Transverse colon (tissue), 4 donors: ENCODE results near the gene IDH3B. TPM values are rescaled to one million over a fixed set of nuclear protein-coding genes. Genes with fewer than 3 reads are reported as not detected.

Experiments used
- DNase-seq: peaks from one replicate; pipeline ENCODE4 v3.0.0-alpha.2; 2019
- H3K27ac ChIP-seq, 4 donors: fragments of 200-600 bp; sonication (generic); 2 replicates each; pipeline ENCODE4 v1.5.1; 2016 to 2018; ENCODE audit warnings: inconsistent platforms in 4 of 4
- H3K27me3 ChIP-seq: fragments of 200-600 bp; sonication (generic); 2 replicates; pipeline ENCODE4 v1.5.1; 2017; ENCODE audit warnings: inconsistent platforms
- H3K36me3 ChIP-seq, 4 donors: fragments of 200-600 bp; sonication (generic); 2 replicates each; pipeline ENCODE4 v1.5.1; 2017 to 2019; ENCODE audit warnings: inconsistent platforms in 4 of 4
- H3K4me1 ChIP-seq, 4 donors: fragments of 200-600 bp; sonication (generic); 2 replicates each; pipeline ENCODE4 v1.5.1; 2017 to 2020; ENCODE audit warnings: inconsistent platforms in 4 of 4
- H3K4me3 ChIP-seq, 4 donors: fragments of 200-600 bp; sonication (generic); 1 replicate in 1 of 4; 2 replicates in 3 of 4; pipeline versions ENCODE4 v1.5.1 to v1.6.1; 2017 to 2019; ENCODE audit warnings: inconsistent platforms in 4 of 4
- H3K9me3 ChIP-seq, 2 donors: fragments of 200-600 bp; sonication (generic); 2 replicates each; pipeline ENCODE4 v1.5.1; 2017 to 2019; ENCODE audit warnings: inconsistent platforms in 2 of 2
- EP300 ChIP-seq: sonication (generic); formaldehyde crosslinking; IDR thresholded peaks from one replicate; pipeline ENCODE4 v1.6.1; 2017; ENCODE audit warnings: antibody characterized with exemption, low read depth
- POLR2A ChIP-seq: fragments of 450-650 bp; IDR thresholded peaks from one replicate; pipeline ENCODE4 v1.6.1; 2016; ENCODE audit warnings: antibody characterized with exemption, mild to moderate bottlenecking, moderate library complexity
- POLR2AphosphoS5 ChIP-seq, 3 donors: sonication (generic); formaldehyde crosslinking; IDR thresholded peaks; one replicate each; pipeline ENCODE4 v1.6.1; 2016; ENCODE audit warnings: antibody characterized with exemption in 3 of 3
- WGBS, 2 donors: methylation state at CpG; one replicate each; pipeline ENCODE4 v1.1.5; 2018; ENCODE audit warnings: low coverage in 1 of 2; 5-methylcytosine and 5-hydroxymethylcytosine counted together
- in situ Hi-C, 4 donors: fragments of 200-750 bp; cut with MboI; loops; one replicate each; pipeline versions ENCODE4 v1.15.0 to v1.15.1; 2017; ENCODE audit warnings: low sequenced_read_pairs in 3 of 4, low pct_ligation_motif_present in 1 of 4, low pct_unique_long_range_greater_than_20kb in 1 of 4
- intact Hi-C: fragments of 100-400 bp; cut with DNase I; formaldehyde crosslinking; loops from one replicate; pipeline ENCODE4 v1.15.1; 2023; ENCODE audit warnings: low total_unique reads
- total RNA-seq, 4 donors: library from RNA; depleted of rRNA; stranded (reverse); fragments of >200 nt; gene quantifications; one replicate each; pipeline ENCODE4 v1.1.0, GENCODE V29; 2016
- TF ChIP-seq, protein P1 (sequence below), 5 experiments: fragments of 200-600 bp in 3 of 5; fragments of 450-650 bp in 2 of 5; sonication (generic) in 3 of 5; IDR thresholded peaks; 1 replicate in 2 of 5; 2 replicates in 3 of 5; pipeline ENCODE4 v1.5.1; 2016 to 2017; ENCODE audit warnings: antibody characterized with exemption in 5 of 5, inconsistent platforms in 3 of 5, mild to moderate bottlenecking in 2 of 5, moderate library complexity in 1 of 5

Gene IDH3B
- total RNA-seq, 4 donors from 2014 or later, result 71.8 to 152 (median 106) TPM

DNA sequence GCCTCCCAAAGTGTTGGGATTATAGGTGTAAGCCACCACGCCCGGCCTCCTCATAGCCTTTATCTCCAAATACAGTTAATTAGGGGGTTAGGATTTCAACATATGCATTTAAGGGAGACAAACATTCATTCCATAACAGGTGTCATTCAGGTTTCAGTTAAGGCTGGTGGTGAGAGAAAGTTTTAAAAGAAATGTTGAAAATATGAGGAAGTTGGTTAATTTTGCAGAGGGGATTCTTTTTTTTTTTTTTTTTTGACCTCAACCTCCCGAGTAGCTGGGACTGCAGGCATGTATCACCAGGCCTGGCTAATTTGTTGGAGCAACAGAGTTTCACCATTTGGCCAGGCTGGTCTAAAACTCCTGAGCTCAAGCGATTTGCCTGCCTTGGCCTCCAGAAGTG, 16.0 kb upstream of the IDH3B start:
- Histone ChIP-seq H3K36me3 (no peaks in the 10 kb centered on the region), H3K4me1 (no peaks in the 10 kb centered on the region), H3K9me3 (no peaks in the 10 kb centered on the region), H3K27ac (no peak overlapping the region), H3K4me3 (no peak overlapping the region), H3K27me3 (peaks cover 2% of the 10 kb centered on the region)
- no peak for TF ChIP-seq POLR2AphosphoS5 (IDR thresholded peaks at IDR 0.05)
- TF ChIP-seq, protein P1, sequence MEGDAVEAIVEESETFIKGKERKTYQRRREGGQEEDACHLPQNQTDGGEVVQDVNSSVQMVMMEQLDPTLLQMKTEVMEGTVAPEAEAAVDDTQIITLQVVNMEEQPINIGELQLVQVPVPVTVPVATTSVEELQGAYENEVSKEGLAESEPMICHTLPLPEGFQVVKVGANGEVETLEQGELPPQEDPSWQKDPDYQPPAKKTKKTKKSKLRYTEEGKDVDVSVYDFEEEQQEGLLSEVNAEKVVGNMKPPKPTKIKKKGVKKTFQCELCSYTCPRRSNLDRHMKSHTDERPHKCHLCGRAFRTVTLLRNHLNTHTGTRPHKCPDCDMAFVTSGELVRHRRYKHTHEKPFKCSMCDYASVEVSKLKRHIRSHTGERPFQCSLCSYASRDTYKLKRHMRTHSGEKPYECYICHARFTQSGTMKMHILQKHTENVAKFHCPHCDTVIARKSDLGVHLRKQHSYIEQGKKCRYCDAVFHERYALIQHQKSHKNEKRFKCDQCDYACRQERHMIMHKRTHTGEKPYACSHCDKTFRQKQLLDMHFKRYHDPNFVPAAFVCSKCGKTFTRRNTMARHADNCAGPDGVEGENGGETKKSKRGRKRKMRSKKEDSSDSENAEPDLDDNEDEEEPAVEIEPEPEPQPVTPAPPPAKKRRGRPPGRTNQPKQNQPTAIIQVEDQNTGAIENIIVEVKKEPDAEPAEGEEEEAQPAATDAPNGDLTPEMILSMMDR (IDR thresholded peaks at IDR 0.05), result no peak
- WGBS, 2 donors, result 80 to 86% methylated on average over 2 to 4 of the region's 4 CpGs
- intact Hi-C loops (no loop called here), in situ Hi-C loops (no loop called here)
- DNase-seq, result no peak

DNA sequence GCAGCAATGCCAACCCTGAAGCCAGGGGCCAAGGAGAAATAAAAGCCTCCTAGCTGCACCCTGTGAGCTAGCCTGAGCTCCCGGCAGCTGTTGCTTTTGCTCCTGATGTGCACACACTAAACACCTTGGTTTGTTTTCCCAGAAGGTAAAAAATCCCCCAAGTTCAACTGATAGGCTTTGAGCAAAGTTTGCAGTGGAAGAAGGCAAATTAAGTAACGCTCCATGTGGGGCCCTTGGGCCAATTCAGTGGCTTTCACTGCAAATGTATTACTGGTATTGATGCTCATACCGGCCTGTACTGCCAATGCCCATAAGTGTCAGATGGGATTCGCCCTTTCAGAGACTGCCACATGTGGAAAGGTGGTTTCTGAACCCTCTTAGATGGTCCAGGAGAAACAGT, 9.4 kb upstream of the IDH3B start:
- in situ Hi-C loops (no loop called here), intact Hi-C loops (no loop called here)
- H3K36me3 ChIP-seq, result no peaks in the 10 kb centered on the region
- no peak for DNase-seq
- H3K27ac ChIP-seq, result no peak overlapping the region
- 80 to 93% methylated on average over 1 to 4 of the region's 4 CpGs for WGBS, 2 donors
- no peaks in the 10 kb centered on the region for H3K9me3 ChIP-seq
- no peaks in the 10 kb centered on the region for H3K4me1 ChIP-seq
- no peak overlapping the region for H3K4me3 ChIP-seq
- TF ChIP-seq POLR2AphosphoS5 (IDR thresholded peaks at IDR 0.05) (no peak), POLR2A (no peak), EP300 (no peak)
- TF ChIP-seq, protein P1 (IDR thresholded peaks at IDR 0.05), result no peak
- peaks cover 5% of the 10 kb centered on the region for H3K27me3 ChIP-seq

DNA sequence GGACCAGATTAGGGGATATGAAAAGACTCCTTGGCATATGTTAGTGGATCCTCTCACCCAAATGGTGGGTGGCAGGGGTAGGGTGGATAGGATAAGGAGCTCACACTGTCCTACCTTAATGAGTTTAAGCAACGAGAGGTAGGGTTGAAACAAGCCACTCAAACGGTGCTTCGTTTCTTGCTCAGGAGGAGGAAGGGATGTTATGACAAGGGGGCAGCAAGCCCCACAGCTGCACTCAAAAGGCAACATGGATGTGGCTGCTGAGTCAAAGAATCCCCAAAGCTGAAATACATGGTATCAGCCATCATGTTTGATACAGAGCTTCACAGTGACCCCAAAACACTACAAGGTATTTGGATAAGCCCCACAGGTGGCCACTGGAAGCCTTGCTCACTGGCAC, 8.4 kb upstream of the IDH3B start:
- no peaks in the 10 kb centered on the region for H3K4me1 ChIP-seq
- no peak overlapping the region for H3K4me3 ChIP-seq
- H3K9me3 ChIP-seq, result no peaks in the 10 kb centered on the region
- H3K27me3 ChIP-seq, result peaks cover 5% of the 10 kb centered on the region
- no peak overlapping the region for H3K27ac ChIP-seq
- no peak for DNase-seq
- no peaks in the 10 kb centered on the region for H3K36me3 ChIP-seq
- no peak for TF ChIP-seq POLR2AphosphoS5 (IDR thresholded peaks at IDR 0.05)
- TF ChIP-seq, protein P1 (IDR thresholded peaks at IDR 0.05), result no peak
- no peak for TF ChIP-seq POLR2A
- no peak for TF ChIP-seq EP300
- in situ Hi-C loops (no loop called here), intact Hi-C loops (no loop called here)
- WGBS, 2 donors, result 68% methylated on average over 3 of the region's 3 CpGs; no CpG with 5 or more reads in 1 of the 2 donors

DNA sequence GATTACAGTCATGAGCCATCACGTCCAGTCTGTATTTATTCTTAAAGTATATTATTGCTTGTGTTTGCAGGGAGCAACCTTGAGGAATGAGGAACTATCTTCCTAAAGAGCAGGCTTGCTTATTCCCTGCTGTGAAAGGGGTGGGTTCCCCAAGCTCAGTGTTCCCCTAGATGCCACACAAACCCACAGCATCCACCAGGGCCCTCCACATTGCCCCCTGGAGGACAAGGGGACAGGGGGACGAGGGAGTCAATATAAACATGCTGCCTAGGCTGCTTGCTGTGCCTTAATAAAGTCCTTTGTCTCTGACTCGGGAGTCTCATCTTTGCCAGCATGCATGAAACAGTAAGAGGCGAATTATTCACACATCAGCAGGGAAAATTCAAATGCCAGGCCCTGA, 8.0 kb upstream of the IDH3B start:
- in situ Hi-C loops, result no loop called here
- H3K4me1 ChIP-seq, result no peaks in the 10 kb centered on the region
- intact Hi-C loops, result no loop called here
- H3K36me3 ChIP-seq, result no peaks in the 10 kb centered on the region
- H3K27ac ChIP-seq, result no peak overlapping the region
- TF ChIP-seq EP300 (no peak), POLR2AphosphoS5 (IDR thresholded peaks at IDR 0.05) (no peak), POLR2A (no peak)
- TF ChIP-seq, protein P1 (IDR thresholded peaks at IDR 0.05), result no peak
- H3K27me3 ChIP-seq, result peaks cover 5% of the 10 kb centered on the region
- no peak overlapping the region for H3K4me3 ChIP-seq
- H3K9me3 ChIP-seq, result no peaks in the 10 kb centered on the region
- no peak for DNase-seq
- WGBS, 2 donors, result 27% methylated on average over 3 to 4 of the region's 4 CpGs
